NB4 (cell line): ENCODE measurements around the gene DENND1A.
A peak's percentile ranks its signal among the peaks of the same experiment; 100 is the strongest.

Source experiments
- CTCF ChIP-seq: IDR thresholded peaks from one replicate; pipeline ENCODE4 v1.5.1; 2012; ENCODE audit warnings: low read depth, low read length
- MYC ChIP-seq: IDR thresholded peaks from 2 replicates; pipeline ENCODE4 v1.6.1; 2011; ENCODE audit warnings: low read depth, low read length
- POLR2A ChIP-seq: IDR thresholded peaks from 2 replicates; pipeline ENCODE4 v1.6.1; 2011; ENCODE audit warnings: mild to moderate bottlenecking; ENCODE audit not compliant: insufficient read length; ENCODE audit errors: extremely low read depth

DNA sequence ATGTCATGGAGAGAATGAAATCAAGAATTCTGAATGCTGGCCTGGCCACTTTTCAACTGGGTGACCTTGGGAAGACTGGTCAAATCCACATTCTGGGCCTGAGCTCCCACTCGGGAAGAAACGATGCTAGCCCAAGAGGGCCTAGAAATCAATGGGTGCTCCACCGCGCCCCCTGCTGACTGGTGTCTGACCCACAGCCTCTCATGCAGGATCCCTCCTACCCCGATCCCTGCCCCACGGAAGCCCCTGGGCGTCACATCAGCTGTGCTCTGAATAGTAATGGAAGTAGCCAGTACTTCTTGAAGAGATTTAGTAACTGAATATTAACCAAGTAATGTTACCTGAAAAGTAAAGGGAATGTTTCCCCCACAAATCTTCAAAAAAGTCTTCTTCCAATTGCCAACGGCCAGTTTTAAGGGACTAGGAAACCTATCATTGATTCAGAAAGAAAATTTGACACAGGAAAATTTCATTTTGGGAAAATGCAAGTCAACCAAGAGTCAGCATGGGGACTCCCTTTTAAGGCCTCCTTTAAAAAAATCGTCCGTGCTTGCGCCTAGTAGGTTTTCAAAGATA is 530.0 kb downstream of the DENND1A start:
- TF ChIP-seq POLR2A (no peak), CTCF (peak; percentile 62), MYC (no peak)
